ENCODE results near the gene CTCF.

CTCF gene

GRCh38 chr16:67654403-67654911 is 92.1 kb downstream of the CTCF start:
- DNase-seq = no peak

DNA sequence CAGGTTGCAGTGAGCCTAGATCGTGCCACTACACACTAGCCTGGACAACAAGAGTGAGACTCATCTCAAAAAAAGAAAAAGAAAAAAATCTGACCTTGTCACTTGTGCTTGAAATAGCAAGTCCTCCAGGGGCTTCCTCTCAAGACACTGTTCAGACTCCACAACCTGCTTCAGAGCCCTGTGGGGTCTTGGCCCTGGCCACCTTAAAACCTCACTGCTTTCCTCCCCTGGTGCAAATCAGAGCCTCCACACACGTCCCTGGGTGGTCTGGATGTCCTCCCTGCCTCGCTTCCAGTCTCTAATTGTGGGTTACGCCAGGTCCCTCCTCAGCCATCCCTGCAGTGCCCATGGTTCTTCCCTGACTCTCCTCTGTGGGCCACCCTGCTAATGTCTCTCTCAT is 93.0 kb downstream of the CTCF start:
- DNase-seq = no peak

GRCh38 chr16:67656344-67657016 is 94.2 kb downstream of the CTCF start:
- DNase-seq = no peak

DNA sequence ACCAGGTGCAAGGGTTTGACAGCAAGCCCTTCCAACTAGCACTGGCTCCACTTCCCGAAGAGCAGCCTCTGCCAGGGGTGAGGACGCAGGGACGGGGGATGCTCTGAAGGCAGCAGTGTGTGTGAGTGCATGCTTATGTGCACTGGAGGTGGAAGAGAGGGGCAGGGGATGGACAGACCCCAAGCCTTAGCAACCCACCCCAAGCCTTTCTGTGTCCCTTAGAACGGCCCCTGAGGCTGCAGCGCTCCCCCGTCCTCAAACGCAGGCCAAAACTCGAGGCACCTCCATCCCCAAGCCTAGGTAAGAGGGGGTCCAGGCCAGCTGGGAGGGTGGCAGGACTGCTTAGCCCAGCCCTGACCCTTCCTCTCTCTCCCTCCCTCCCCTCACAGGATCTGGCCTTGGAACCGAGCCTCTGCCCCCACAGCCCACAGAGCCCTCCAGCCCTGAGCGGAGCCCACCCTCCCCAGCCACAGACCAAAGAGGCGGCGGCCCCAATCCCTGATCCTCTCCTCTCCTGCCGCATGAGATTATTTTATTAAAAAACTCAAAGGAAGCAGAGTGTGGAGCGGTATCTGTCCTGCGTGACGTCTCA is 94.8 kb downstream of the CTCF start:
- DNase-seq = no peak

DNA sequence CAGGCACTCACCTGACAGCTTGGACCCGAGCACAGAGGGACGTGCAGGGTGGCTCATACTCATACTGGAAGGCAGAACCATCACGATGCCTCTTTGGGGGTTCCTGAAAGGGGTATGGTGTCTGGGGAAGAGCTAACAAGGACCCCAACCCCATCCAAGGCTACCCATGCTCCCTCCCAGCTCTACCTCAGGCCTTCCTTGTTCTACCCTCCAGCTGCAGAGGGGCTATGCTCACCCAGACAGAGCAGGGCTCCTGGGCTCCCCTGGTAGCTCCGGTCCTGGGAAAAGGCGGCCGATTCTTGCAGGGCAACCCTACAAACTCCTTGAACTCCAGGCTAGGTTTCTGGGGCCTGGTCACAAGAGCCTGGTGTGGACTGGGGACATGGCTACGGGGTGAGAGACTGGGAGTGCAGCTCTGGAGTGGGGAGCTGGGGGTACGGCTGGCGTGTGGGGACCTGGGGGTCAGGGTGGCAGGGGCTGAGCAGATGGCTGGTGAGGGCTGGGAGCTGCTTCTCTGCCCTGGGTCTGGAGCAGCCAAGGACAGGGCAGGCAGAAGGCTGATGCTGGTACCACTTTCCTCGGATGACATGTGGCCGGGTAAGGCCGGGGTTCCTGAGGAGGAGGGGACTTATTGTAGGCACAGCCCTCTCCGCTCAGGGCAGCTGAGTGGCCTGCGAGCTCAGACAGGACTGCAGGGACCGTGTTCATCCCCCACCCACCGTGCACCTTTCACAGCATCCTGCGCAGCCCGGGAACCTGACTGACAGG is 95.6 kb downstream of the CTCF start:
- no peak for DNase-seq

GRCh38 chr16:67658849-67659674 is 96.7 kb downstream of the CTCF start:
- no peak for DNase-seq

DNA sequence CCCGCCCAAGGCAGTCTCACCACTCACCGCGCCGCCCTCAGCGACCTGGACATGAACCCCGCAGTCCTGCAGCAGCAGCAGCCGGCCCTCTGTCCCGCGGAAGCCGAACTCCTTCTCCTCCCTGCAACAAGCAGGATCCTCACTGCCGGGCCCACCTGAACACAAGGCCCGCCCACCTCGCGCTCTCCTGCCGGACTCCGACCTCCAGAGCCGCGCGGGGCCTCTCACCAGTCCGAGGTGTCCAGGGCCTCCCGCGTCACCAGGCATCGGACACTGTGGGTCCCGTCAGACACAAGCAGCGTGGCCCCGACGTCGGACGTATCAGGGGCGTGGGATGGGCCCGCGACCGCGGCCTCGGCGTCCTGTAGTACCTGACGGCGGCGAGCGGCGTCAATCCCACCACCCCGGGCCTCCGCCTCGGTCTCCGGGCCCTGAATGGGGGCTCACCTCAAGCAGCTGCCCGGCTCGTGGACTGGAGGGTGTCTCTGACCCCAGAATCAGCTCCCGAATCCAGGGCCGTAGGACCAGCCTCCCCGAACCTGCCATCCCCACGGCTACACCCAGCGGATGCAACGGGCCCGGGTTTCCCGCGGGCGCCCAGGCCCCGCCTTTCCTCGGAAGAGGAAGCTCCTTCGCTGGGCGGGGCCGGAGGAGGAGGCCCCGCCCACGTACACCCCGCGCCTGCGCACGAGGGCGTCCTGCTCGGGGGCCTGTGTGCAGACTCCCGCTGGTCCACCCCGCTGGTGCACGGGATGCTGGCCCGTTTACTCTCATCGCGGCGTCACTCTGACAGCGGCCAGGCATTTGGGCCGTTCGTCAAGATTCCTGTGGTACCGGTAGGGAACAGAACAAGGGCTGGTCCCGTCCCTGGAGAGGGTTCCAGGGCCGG is 97.6 kb downstream of the CTCF start, which contains the start of gene ACD:
ACD (minus strand) TSS at position 586 of the 889 bp plus-strand sequence; CDS start at position 546, 40 bp downstream.
- peak; percentile 75 to 79 for DNase-seq

- DNase-seq = peak; percentile 95
These were observed 98.3 kb downstream of the CTCF start, which contains the start of gene PARD6A for GRCh38 chr16:67660564-67661028. TSS of gene PARD6A (plus strand) at chr16:67660960. CDS start at chr16:67661039, 79 bp downstream.

GRCh38 chr16:67661101-67661761 is 98.9 kb downstream of the CTCF start:
- DNase-seq = peak in 1 of 2 experiments; percentile 57

DNA sequence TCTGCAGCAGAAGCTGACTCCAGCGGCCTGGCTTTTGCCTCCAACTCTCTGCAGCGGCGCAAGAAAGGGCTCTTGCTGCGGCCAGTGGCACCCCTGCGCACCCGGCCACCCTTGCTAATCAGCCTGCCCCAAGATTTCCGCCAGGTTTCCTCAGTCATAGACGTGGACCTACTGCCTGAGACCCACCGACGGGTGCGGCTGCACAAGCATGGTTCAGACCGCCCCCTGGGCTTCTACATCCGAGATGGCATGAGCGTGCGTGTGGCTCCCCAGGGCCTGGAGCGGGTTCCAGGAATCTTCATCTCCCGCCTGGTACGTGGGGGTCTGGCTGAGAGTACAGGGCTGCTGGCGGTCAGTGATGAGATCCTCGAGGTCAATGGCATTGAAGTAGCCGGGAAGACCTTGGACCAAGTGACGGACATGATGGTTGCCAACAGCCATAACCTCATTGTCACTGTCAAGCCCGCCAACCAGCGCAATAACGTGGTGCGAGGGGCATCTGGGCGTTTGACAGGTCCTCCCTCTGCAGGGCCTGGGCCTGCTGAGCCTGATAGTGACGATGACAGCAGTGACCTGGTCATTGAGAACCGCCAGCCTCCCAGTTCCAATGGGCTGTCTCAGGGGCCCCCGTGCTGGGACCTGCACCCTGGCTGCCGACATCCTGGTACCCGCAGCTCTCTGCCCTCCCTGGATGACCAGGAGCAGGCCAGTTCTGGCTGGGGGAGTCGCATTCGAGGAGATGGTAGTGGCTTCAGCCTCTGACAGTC is 99.7 kb downstream of the CTCF start:
- no peak for DNase-seq

- DNase-seq = no peak
These were observed 100.3 kb downstream of the CTCF start for GRCh38 chr16:67662653-67663010.

DNA sequence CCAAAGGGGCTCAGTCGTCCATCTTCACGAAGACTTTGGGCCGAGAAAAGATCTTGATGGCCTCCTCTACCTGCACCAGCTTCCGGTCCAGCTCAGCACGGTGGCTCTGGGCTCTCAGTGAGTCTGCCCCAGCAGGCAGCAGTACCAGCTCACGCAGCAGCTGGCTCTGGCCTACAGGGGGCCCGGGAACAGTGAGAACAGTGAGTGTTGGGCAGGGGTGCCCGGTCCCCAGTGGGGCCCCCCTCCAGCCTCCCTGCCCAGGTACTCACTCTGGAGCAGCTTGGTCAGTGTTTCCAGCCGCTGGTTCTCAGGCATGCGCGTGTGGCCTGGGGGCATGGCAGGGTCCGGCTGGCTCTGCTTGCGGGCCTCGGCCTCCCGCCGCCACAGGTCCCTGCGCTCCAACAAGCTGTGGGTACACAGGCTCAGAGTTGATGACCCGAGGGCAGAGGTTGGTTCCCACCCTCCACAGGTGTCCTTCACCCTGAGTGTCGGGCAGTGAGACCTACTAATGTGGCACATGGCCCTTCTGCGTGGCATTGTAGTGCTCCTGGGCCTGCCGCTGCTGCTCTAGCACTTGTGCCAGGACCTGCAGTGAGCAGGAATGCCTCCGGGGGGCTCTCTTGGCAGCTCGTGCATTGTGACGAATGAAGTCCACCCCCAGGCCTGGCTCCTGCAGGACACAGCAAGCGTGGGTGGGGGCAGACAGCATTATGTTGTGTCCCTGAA is 101.0 kb downstream of the CTCF start:
- peak in 1 of 2 experiments; percentile 13 for DNase-seq

- no peak for DNase-seq
These were observed 101.5 kb downstream of the CTCF start for GRCh38 chr16:67663877-67664222.

GRCh38 chr16:67664258-67664657 is 101.9 kb downstream of the CTCF start:
- DNase-seq = no peak

DNA sequence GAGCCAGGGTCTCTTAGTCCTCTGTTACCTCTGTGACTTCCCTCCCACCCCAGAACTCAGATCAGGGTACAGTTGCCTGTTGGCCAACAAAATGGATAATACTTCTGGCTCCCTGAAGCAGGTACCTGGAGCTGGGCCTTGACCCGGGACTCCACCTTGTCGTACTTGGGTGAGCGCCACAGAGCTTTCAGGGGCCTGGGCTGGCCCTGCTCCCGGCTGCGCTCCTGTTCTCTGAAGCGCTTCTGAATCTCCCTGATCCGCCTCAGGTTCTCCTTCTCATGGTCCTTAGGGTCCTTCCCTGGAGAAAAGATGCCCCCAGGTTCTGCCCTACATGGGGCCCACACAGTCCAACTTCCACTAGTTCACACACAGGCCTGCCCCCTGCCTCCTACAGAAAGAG is 102.5 kb downstream of the CTCF start:
- no peak for DNase-seq

- no peak for DNase-seq
These were observed 103.3 kb downstream of the CTCF start for GRCh38 chr16:67665598-67665997.

DNA sequence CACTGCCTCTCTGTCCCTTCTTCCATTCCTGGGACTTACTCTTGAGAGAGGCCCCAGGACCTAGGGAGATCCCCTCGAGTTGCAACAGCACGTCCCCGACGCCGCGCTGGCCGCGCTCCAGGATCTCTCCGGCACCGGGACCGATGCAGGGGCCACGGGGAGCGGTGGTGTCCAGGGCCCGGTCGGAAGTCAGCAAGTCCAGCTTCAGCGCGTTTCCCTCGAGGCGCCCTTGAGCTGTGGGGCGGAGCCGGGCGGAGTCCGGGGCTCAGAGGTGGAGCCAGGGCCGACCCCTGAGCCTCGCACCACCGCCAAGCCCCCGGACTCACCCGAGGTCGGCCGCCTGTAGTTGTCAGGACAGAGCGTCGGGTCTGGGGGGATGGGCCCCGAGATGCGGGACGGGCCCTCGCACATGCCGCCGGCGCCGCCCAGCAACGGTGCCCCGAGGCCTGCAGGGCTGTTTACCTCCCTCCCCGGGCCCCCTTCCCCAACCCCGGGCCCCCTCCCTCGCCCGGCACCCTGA is 103.8 kb downstream of the CTCF start:
- peak in 1 of 2 experiments; percentile 31 for DNase-seq

- peak; percentile 43 to 63 for DNase-seq
These were observed 104.5 kb downstream of the CTCF start, which contains the start of the genes C16orf86 and ENKD1 for GRCh38 chr16:67666559-67667452. TSS of gene C16orf86 (plus strand) at chr16:67666814. CDS start at chr16:67666971, 157 bp downstream. TSS of gene ENKD1 (minus strand) at chr16:67666750. CDS start at chr16:67666442, 308 bp downstream.

Data from SW 1271 (cell line).